ENCODE measurements around the gene ITIH3.

Gene ITIH3

GRCh38 chr3:52798978-52799476, 4.4 kb downstream of the ITIH3 start:
- DNase-seq (ENCODE audit: extremely low read depth, low read depth): no peak
- peak; percentile 18 for TF ChIP-seq CTCF (IDR thresholded peaks at IDR 0.05; ENCODE audit: low read depth, low read length)

- TF ChIP-seq CTCF (IDR thresholded peaks at IDR 0.05; ENCODE audit: low read depth, low read length): no peak
- DNase-seq (ENCODE audit: extremely low read depth, low read depth): no peak
Measured at GRCh38 chr3:52800079-52800478, 5.5 kb downstream of the ITIH3 start.

- DNase-seq (ENCODE audit: extremely low read depth, low read depth): no peak
- TF ChIP-seq CTCF (IDR thresholded peaks at IDR 0.05; ENCODE audit: low read depth, low read length): no peak
Measured at GRCh38 chr3:52801839-52802238, 7.2 kb downstream of the ITIH3 start.

GRCh38 chr3:52805270-52806039, 10.9 kb downstream of the ITIH3 start:
- no peak for DNase-seq (ENCODE audit: extremely low read depth, low read depth)
- TF ChIP-seq CTCF (IDR thresholded peaks at IDR 0.05; ENCODE audit: low read depth, low read length): no peak

- no peak for DNase-seq (ENCODE audit: extremely low read depth, low read depth)
- no peak for TF ChIP-seq CTCF (IDR thresholded peaks at IDR 0.05; ENCODE audit: low read depth, low read length)
Measured at GRCh38 chr3:52809149-52809548, 14.6 kb downstream of the ITIH3 start.

GRCh38 chr3:52809662-52810377, 15.2 kb downstream of the ITIH3 start:
- no peak for TF ChIP-seq CTCF (IDR thresholded peaks at IDR 0.05; ENCODE audit: low read depth, low read length)
- no peak for DNase-seq (ENCODE audit: extremely low read depth, low read depth)

- no peak for TF ChIP-seq CTCF (IDR thresholded peaks at IDR 0.05; ENCODE audit: low read depth, low read length)
- DNase-seq (ENCODE audit: extremely low read depth, low read depth): no peak
Measured at GRCh38 chr3:52810923-52811322, 16.3 kb downstream of the ITIH3 start.
